ENCODE data around the gene TMEM139.
"Not testable (repeated sequence)": the region's sequence is repeated elsewhere in the genome, so short reads cannot be mapped to it uniquely, and the experiment has no call there.

Gene TMEM139

GRCh38 chr7:143289421-143289820 is 4.7 kb downstream of the TMEM139 start:
- no peak for DNase-seq (ENCODE audit: low spot score)

- not testable (repeated sequence) for DNase-seq (ENCODE audit: low spot score)
These were observed 5.1 kb downstream of the TMEM139 start for GRCh38 chr7:143289888-143290287.

GRCh38 chr7:143290293-143290692 is 5.5 kb downstream of the TMEM139 start:
- no peak for DNase-seq (ENCODE audit: low spot score)

- no peak for DNase-seq (ENCODE audit: low spot score)
These were observed 8.1 kb downstream of the TMEM139 start for GRCh38 chr7:143292876-143293275.

- DNase-seq (ENCODE audit: low spot score): no peak
These were observed 11.1 kb downstream of the TMEM139 start for GRCh38 chr7:143295870-143296269.

GRCh38 chr7:143296686-143297085 is 11.9 kb downstream of the TMEM139 start:
- DNase-seq (ENCODE audit: low spot score): no peak

GRCh38 chr7:143299346-143299745 is 14.6 kb downstream of the TMEM139 start:
- DNase-seq (ENCODE audit: low spot score): no peak

GRCh38 chr7:143299840-143300239 is 15.1 kb downstream of the TMEM139 start:
- no peak for DNase-seq (ENCODE audit: low spot score)

GRCh38 chr7:143300959-143301935 is 16.5 kb downstream of the TMEM139 start:
- no peak for DNase-seq (ENCODE audit: low spot score)

GRCh38 chr7:143303733-143304132 is 19.0 kb downstream of the TMEM139 start:
- DNase-seq (ENCODE audit: low spot score): no peak

GRCh38 chr7:143304938-143305337 is 20.2 kb downstream of the TMEM139 start:
- no peak for DNase-seq (ENCODE audit: low spot score)

GRCh38 chr7:143305423-143306070 is 20.8 kb downstream of the TMEM139 start:
- peak; percentile 37 for DNase-seq (ENCODE audit: low spot score)

GRCh38 chr7:143308632-143309031 is 23.9 kb downstream of the TMEM139 start:
- no peak for DNase-seq (ENCODE audit: low spot score)

- no peak for DNase-seq (ENCODE audit: low spot score)
These were observed 29.4 kb downstream of the TMEM139 start for GRCh38 chr7:143314127-143314526.

- DNase-seq (ENCODE audit: low spot score): no peak
These were observed 31.0 kb downstream of the TMEM139 start, which contains the start of gene CLCN1 for GRCh38 chr7:143315776-143316175. Gene CLCN1, plus strand, starts transcription at chr7:143316111. Its CDS starts 102 bp downstream, at chr7:143316213.

- DNase-seq (ENCODE audit: low spot score): no peak
These were observed 31.7 kb downstream of the TMEM139 start for GRCh38 chr7:143316492-143316891.

- DNase-seq (ENCODE audit: low spot score): no peak
These were observed 33.9 kb downstream of the TMEM139 start for GRCh38 chr7:143318661-143319060.

GRCh38 chr7:143320620-143321019 is 35.9 kb downstream of the TMEM139 start:
- DNase-seq (ENCODE audit: low spot score): no peak

- DNase-seq (ENCODE audit: low spot score): no peak
These were observed 36.5 kb downstream of the TMEM139 start for GRCh38 chr7:143321242-143321641.

- DNase-seq (ENCODE audit: low spot score): no peak
These were observed 37.0 kb downstream of the TMEM139 start for GRCh38 chr7:143321734-143322133.

GRCh38 chr7:143322760-143323633 is 38.2 kb downstream of the TMEM139 start:
- DNase-seq (ENCODE audit: low spot score): no peak

- DNase-seq (ENCODE audit: low spot score): no peak
These were observed 38.9 kb downstream of the TMEM139 start for GRCh38 chr7:143323653-143324052.

Data from kidney capillary endothelial cell (primary cell).